Hematopoietic multipotent progenitor cell (in vitro differentiated cells): Measurements from ENCODE around the gene PLCB3. TPM values are rescaled to one million over a fixed set of nuclear protein-coding genes. Genes with fewer than 3 reads are reported as not detected.
A peak's percentile ranks its signal among the peaks of the same experiment; 100 is the strongest.

Experiments used
- DNase-seq, 3 donors: peaks; one replicate each; pipeline ENCODE4 v3.0.0-alpha.2; 2011 to 2015; ENCODE audit warnings: low read depth in 2 of 3, low spot score in 2 of 3
- total RNA-seq: library from RNA; depleted of rRNA; stranded (reverse); fragments of >200 nt; gene quantifications from one replicate; pipeline ENCODE4 v1.2.3, GENCODE V29; 2012

The PLCB3 gene
- total RNA-seq, 1 donor: 25.9 TPM

DNA sequence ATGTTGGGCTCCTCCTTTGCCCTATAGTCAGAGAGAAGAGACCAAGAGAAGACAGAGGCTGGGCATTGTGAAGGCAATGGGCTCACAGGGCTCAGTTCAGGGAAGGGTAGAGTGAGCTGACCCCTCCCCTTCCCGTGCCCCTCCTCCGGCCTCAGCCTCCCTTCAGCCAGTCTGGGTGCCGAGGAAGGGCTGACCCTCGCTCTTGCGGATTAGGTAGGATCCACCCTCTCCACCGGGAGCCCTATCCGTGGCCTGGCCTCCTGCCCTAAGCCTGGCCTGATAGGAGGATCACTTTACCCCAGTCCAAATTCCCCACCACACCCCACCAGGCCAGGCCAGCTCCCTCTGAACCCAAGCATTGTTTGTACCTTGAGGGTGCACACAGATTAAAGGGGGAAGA is 2.8 kb upstream of the PLCB3 start:
- DNase-seq: no peak

DNA sequence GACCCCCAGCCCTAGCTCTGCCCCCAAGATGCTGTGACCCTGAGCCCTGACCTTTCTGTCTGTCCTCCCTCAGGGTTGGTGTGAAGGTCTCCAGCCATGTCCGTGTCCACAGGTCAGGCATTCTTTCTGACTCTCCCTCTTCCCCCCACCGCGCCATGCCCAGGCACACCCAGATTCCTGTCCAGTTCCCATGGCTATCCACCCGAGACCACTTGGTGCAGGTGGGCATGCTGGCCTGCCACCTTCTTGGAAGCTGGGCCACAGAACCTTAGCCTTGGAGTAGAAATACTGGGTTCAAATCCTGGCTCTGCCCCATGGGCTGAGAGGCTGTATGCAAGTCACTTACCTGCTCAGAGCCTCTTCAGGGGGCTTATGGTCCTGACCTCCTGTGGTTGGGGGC is 2.3 kb upstream of the PLCB3 start:
- no peak for DNase-seq

DNA sequence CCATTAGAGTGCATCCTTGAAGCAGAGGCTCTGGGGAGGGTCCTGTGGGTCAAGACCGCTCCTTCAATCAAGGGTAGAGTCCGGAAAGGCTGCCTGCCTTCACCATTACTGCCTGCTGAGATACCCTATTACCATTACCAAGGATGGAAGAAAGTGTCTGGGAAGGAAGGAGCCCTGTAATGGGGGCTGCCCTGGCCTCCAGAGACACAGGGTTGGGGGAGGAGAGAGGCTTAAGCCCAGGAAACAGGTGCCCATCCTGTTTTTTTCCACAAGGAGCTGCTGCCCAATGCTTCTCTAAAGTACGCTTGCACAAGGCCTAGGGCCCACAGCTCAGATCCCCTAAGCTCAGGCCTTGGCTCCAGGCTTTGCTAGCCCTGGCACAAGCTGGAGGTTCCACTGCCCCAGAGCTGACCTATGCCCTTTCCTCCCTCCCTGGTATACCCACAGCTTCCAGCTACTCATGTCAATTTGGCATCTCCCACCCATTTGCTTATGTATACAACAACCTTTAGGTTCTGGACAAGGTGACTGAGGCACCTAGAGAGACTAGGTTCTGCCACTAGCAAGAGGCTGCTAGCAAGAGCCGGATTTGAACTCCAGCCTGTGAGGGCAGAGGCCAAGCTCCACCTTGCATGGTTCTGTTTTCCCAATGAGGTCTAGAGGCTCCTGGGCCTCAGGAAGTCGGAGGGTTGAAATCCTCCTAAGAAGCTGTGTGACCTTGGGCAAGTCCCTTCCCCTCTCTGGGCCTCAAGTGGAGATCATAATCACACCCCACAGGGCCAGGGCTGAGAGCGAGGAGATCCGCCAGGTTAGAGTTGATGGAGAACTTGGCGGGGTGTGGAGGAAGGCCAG is 1.5 kb upstream of the PLCB3 start:
- DNase-seq: no peak

DNA sequence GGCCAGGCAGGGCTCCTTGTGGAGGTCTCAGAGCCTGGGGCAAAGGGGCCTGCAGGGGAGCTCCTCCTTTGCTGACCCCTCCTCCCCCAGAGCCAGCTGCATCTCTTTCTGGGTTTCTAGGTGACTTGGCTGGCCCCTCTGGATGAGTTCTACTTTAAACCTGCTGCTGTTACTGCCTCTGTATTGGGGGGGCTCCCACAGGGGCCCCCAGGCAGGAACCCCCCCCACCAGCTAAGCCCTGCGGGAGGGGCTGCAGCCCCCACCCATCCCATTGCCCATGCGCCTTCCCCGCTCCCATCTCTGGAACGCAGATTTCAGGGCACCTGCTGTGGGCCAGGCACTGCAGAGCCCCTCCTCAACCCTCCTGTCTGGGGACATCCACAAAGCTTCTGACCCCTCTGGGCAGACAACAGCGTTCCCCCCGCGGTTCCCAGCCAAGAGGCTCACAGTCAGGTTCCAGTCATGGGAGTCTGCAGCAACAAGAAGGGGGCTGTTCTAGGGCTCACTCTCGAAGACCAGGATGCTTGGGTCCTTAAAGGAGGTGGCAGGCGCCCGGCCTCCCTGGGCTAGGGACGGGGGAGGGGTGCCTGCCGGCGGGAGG is 815 bp upstream of the PLCB3 start:
- DNase-seq: no peak

DNA sequence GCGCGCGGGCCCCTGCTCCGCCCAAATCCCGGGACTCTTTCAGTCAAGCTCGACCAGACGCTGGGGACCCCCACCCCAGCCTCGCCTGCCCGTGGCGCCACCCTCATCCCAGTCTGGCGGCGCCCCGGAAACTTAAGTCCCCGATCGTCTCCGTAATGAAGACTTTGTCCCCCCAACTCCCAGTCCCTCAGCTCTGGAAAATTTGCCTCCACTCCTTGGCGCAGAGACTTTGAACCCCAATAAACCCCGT is 348 bp downstream of the PLCB3 start:
- no peak for DNase-seq

DNA sequence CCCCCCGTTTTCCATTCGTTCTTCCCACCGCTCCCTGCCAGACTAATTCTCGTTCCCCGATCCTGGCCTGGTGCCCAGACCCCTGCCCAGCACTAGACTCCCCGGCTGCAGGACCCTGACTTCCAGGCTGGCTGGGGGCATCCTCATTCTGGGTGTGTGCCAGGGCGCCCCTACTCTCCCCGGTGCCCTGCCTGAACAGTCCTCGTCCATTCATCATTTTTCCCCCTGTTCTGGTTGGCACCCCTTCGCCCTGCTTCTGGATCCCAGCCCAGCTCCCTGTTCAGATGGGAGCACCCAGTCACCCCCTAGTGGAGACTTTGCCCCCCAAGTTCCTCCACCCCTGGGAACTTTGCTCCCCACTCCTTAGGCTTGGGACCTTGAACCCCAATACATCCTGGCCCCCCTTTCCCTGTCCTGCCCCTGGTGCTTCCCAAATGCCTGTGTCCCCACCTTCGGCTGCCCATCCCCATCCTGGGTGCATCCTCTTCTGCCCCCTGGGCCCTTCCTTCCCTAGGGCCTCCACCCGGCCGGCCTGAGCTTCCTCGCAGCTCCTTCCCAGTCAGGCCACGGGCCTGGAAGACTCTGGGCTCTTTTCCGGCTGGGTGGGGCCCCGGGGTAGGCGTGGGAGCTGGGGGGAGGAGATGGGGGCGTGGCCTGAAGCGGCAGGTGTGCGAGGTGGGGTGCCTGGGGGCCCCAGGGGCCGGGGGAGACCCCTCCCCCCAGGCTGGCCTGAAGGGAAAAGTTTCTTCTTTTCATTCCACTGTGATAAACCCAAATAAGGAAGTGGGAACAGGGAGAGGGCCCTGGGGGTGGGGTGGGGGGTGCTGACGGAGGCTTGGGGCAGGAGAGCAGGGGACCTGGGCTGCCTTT is 908 bp downstream of the PLCB3 start:
- DNase-seq: peak in 1 of 3 donors; percentile 34

DNA sequence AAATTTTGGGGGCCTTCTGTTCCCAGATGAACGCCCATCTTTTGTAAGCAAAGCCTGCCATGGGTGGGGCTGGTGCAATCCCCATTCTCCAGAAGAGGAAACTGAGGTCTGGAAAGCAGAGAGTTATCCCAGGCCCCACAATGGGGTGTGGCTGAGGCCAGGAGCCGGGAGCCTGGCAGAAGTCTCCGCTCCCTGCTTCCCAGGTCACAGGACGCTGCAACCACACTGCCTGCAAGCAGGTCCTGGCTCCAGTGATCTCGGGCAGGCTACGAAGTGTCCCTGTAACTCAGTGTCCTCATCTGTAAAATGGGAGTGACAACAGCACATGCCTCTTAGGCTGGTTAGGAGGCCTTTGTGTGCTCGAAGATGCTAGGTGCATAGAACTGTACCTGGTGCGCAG is 1.7 kb downstream of the PLCB3 start:
- no peak for DNase-seq

DNA sequence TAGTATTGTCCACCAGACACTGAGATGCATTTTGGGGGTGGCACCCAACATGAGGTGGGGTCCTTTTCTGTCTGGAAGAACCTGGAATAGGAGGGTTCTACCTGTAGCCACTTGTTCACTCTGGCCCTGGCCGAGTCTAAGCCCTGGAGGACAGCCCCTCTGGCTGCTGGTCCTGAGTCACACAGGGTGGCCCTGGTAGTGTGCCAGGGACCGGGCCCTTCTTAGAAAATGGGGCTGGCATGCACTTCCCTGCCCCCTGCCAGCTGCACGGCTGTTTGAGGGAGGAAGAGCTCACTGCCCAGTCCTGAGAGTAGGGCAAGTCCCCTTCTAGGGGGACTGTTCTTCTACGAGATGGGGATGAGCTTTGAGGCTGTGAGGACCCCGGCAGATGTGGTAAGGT is 2.2 kb downstream of the PLCB3 start:
- no peak for DNase-seq

DNA sequence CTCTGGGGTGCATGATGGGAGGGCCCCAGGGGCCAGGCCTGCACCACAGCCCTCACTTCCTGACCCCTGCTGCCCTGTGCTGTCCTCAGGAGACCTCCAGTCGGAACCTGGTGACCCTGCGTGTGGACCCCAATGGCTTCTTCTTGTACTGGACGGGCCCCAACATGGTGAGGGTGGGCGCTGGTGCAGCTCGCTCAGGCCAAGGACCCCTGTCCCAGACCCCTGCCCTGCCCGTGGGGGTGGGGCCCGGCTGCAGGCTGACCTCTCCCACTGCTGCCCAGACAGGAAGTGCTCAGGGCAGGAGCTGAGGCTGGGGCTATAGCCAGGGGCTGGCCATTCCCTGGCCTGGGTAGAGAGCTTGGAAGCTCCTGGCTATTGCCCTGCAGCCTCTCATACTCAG is 3.0 kb downstream of the PLCB3 start:
- no peak for DNase-seq

DNA sequence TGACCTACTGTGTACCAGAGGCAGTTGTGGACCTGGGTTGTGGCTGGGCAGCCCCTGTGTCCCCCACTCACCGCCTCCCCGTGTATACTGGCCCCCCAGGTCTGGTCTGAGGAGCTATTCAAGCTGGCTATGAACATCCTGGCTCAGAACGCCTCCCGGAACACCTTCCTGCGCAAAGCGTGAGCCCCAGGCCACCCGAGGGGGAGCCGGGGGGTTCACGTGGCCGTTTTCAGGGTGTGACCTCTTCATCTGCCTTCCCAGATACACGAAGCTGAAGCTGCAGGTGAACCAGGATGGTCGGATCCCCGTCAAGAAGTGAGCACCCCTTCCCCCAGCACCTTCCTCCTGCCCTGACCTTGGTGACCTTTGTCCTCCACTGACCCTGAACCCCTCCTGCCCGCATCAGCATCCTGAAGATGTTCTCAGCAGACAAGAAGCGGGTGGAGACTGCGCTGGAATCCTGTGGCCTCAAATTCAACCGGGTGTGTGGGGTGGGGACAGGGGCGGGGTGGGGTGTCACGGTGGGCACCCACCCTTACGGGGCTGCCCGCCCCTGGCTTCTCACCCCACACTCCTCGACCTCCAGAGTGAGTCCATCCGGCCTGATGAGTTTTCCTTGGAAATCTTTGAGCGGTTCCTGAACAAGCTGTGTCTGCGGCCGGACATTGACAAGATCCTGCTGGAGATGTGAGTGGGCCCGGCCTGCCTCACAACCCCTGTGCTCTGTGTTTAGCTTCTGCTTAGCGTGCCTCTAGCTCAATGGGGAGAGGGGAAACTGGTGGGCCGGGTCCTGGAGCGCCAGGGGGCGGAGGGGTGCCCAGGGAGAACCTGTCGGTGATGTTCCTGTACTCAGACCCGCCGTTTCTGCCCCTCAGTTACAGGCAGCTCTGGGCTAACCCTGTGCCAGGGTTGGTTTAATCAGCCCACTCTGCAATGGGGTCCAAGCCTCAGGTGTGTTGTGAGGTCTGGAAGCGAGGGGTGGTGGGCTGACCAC is 4.1 kb downstream of the PLCB3 start:
- no peak for DNase-seq

DNA sequence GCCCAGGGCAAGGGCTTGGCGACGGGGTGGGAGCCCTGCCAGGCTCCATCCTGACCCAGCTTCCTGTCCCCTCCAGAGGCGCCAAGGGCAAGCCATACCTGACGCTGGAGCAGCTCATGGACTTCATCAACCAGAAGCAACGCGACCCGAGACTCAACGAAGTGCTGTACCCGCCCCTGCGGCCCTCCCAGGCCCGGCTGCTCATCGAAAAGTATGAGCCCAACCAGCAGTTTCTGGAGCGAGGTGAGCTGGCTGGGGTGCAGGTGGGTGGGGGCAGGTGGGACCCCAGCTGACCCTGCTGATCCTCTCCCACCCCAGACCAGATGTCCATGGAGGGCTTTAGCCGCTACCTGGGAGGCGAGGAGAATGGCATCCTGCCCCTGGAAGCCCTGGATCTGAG is 5.0 kb downstream of the PLCB3 start:
- no peak for DNase-seq

DNA sequence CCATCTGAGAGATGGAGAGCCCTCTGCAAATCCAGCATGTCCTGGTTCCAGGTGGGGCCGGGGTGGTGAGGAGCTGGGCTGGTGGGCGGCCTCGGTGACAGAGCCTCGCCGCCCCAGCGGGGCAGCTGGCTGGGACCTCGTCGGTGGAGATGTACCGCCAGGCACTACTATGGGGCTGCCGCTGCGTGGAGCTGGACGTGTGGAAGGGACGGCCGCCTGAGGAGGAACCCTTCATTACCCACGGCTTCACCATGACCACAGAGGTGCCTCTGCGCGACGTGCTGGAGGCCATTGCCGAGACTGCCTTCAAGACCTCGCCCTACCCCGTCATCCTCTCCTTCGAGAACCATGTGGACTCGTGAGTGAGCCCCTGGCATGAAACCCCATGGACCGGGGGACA is 7.0 kb downstream of the PLCB3 start:
- no peak for DNase-seq

DNA sequence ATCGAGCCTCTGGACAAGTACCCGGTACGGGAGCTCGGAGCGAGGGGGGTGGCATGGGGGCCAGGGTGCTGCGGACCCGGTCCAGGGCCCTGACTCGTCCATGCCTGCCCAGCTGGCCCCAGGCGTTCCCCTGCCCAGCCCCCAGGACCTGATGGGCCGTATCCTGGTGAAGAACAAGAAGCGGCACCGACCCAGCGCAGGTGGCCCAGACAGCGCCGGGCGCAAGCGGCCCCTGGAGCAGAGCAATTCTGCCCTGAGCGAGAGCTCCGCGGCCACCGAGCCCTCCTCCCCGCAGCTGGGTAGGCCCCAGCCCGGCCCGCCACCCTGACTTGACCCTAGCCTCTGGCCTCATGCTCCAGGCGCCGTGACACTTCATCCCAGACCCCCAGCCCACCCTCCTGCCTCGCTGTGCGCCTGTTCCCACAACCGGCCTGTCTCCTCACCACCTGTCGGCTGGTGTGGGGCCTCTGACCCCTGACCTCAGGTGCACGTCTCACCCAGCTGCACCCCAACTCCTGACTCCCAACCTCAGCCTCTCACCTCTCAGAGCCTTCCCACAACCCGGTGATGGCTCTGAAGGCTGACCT is 7.7 kb downstream of the PLCB3 start:
- DNase-seq: no peak

DNA sequence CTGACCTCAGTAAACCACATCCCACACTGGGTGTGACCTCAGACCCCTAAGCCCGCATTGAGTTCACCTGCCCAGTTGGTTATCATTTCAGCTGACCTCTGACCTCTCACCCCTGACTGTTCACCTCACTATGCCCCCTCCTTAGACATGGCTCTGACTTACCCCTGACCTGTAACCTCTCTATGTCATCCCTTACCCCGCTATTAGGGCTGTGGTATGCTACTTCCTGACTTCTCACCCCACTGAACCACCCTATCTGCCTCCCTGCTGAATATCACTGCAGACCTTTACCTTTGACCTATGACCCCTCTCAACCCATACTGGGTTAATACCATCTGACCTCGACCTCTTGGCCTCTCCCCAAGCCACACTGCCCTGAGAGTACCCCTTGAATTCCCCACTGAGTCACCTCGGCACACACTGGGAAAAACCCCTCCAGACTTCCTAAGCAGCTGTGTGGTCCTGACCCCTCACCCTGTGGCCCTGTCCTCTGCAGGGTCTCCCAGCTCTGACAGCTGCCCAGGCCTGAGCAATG is 8.3 kb downstream of the PLCB3 start:
- no peak for DNase-seq

DNA sequence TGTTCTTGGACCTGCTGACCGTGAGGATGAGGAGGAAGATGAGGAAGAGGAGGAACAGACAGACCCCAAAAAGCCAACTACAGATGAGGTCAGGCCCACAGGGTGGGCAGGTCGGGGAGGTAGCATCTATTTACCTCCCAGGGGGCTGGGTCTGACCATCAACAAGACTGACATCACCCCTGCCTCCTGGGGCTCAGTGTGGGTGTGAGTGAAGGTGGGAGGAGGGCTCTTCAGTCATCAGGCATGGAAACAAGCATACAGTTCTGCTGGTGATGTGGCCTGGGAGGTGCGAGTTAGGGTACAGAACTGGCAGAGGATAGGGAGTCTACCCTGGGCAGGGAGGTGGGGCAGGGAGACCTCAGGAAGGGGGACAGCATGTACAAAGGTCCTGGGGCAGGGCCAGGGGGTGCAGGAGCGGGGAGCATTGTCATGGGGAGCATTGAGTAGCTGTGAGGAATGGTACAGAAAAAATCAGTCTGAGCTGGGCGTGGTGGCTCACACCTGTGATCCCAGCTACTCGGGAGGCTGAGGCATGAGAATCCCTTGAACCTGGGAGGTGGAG is 8.9 kb downstream of the PLCB3 start:
- no peak for DNase-seq

DNA sequence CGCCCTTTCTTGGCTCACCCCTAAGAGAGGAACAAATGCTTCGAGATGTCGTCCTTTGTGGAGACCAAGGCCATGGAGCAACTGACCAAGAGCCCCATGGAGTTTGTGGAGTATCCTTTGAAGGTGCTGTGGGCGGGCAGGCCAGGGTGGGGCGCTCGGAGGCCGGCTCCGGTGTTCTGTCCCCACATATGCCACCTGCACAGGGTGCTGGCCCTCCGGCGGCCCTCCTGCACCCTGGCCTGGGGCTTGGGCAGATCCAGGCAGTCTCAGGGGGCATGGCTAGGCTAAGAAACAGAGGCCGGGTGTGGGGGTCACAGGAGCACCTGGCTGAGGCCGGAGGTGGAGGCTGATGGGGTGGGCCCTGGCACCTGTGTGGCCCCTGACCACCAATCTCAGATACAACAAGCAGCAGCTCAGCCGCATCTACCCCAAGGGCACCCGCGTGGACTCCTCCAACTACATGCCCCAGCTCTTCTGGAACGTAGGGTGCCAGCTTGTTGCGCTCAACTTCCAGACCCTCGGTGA is 10.3 kb downstream of the PLCB3 start:
- no peak for DNase-seq

DNA sequence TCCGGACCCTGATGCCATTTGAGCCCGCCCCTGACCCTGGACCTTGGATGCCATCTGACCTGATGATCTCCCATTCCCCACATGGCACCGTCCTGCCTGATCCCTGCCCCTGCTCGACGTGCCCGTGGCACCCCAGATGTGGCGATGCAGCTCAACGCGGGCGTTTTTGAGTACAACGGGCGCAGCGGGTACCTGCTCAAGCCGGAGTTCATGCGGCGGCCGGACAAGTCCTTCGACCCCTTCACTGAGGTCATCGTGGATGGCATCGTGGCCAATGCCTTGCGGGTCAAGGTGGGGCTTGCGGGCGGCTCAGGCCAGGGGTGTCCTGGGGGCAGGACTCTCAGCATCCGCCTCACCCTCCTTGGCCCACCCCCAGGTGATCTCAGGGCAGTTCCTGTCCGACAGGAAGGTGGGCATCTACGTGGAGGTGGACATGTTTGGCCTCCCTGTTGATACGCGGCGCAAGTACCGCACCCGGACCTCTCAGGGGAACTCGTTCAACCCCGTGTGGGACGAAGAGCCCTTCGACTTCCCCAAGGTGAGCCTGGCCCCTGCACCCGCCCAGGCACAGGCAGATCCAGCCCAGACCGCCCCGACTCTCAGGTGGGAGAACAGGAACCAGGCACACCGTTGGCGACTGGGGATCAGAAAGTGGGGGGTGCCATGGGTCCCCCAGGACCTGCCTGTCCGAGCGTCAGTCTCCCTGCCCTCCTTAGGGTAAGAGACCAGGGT is 11.1 kb downstream of the PLCB3 start:
- DNase-seq: no peak

DNA sequence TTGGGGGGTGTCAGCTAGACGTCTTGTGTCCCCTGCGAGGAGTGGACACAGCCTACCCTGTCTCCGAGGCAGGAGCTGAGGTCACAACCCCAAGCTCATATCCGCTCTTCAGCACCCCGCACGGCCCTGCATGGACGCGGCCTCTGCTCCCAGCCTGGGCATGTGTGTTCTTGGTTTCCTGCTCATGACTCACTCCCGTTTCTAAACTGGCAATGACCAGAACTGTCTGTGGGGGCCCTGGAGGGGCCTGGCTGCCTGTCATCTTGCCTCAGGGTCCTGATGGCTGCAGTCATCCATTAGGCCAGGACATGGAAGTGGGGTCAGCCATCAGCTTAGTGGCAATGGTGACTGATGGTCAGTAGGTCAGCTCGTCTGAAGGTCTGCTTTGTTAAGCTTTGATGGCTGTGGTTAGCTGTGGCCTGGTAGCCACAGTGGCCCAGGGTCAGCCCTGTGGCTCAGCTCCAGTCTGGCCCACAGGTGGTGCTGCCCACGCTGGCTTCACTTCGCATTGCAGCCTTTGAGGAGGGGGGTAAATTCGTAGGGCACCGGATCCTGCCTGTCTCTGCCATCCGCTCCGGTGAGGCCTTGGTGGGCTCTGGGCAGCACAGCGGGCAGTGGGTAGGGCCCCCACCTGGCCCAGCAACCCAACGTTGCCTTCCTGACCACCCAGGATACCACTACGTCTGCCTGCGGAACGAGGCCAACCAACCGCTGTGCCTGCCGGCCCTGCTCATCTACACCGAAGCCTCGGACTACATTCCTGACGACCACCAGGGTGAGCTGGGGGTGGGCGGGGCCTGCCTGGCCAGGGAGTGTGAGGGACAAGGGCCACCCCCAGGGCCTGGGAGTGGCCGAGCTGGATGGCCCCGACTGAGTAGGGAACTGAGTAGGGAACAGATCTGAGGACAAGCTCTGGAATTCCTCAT is 12.0 kb downstream of the PLCB3 start:
- no peak for DNase-seq
